Activated naive CD8-positive, alpha-beta T cell treated with anti-CD3 and anti-CD28 coated beads, Interleukin-2, amount 10 ng/mL, durations not matched to agents 7 days and 5 days (primary cell): ENCODE measurements around the gene SGO2. TPM values are rescaled to one million over a fixed set of nuclear protein-coding genes. Genes with fewer than 3 reads are reported as not detected.
"Not testable (repeated sequence)": the region's sequence is repeated elsewhere in the genome, so short reads cannot be mapped to it uniquely, and the experiment has no call there.

Source experiments
- ATAC-seq: fragments of 150-1000 bp; cut with Tn5 transposase; one replicate; pipeline ENCODE4 v1.10.0; 2021; ENCODE audit warnings: low read depth, moderate library complexity
- POLR2A ChIA-PET: fragments of 350-600 bp; sonication (Branson Sonifier 250); formaldehyde crosslinking; loops from one replicate; lab custom pipeline; 2021; ENCODE audit warnings: antibody characterized with exemption; lab: Charles Lee
- DNase-seq: peaks from one replicate; pipeline ENCODE4 v3.0.0; 2021
- H3K27ac Mint-ChIP-seq: one replicate; pipeline ENCODE4 v1.8.0; 2022; ENCODE audit warnings: mild to moderate bottlenecking, mixed read lengths
- H3K27me3 Mint-ChIP-seq: one replicate; pipeline ENCODE4 v1.8.0; 2022; ENCODE audit warnings: mild to moderate bottlenecking, moderate library complexity, mixed read lengths
- H3K36me3 Mint-ChIP-seq: one replicate; pipeline ENCODE4 v1.8.0; 2021; ENCODE audit warnings: mild to moderate bottlenecking, mixed read lengths
- H3K4me1 Mint-ChIP-seq: one replicate; pipeline ENCODE4 v1.8.0; 2021; ENCODE audit warnings: mixed read lengths
- H3K4me3 Mint-ChIP-seq: one replicate; pipeline ENCODE4 v1.8.0; 2022; ENCODE audit warnings: mild to moderate bottlenecking, moderate library complexity, mixed read lengths
- H3K9me3 Mint-ChIP-seq: one replicate; pipeline ENCODE4 v1.8.0; 2021; ENCODE audit warnings: mixed read lengths
- total RNA-seq, 2 experiments: library from RNA; stranded (reverse); gene quantifications; one replicate each; pipeline ENCODE4 v1.2.3, GENCODE V29; 2021

The SGO2 gene
- total RNA-seq, 2 experiments from 2014 or later = 35.0 to 37.4 TPM

DNA sequence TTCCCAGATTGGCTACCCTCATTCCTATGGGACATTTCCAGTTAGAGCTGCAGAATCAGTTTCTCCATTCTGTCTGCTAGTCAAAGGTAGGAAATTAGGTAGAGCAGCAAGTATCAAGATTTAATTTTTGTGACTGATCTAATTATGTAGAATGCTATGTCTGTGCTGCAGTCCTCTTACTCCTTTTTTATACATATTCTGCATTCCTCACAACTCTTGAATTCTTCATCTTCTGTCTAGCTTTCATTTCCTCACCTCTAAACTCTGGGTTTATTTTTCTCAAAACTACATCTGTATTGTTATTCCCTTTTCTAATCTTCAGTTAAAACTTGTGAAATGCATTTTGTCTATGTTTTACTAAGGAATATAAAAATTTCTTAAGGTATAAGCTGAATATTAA, 8.6 kb downstream of the SGO2 start:
- ATAC-seq = no peak
- H3K4me1 Mint-ChIP-seq = peaks cover 2% of the 10 kb centered on the region
- no peak overlapping the region for H3K27ac Mint-ChIP-seq
- H3K4me3 Mint-ChIP-seq = no peak overlapping the region
- H3K27me3 Mint-ChIP-seq = no peaks in the 10 kb centered on the region
- no peak for DNase-seq
- no peaks in the 10 kb centered on the region for H3K9me3 Mint-ChIP-seq
- POLR2A ChIA-PET = no interaction called here
- H3K36me3 Mint-ChIP-seq = peaks cover 13% of the 10 kb centered on the region

DNA sequence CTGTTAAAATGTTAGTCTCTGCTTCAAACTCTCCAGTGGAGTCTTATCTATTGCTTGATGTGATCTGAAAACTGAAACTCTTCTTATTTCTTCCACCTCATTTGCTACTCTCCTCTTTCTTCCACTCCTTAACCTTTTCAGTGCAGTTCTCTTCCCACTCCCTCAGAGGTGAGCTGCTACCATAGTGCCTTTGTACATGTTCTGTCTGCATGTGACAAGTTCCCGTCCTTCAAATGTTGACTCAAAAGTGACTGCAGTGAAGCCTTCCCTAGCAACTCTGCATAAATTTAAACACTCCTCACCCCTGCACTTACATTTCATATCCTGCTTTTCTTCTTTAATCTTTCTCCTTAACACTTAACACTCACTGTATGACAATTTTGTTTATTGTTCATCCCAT, 12.1 kb downstream of the SGO2 start:
- H3K36me3 Mint-ChIP-seq = peaks cover 41% of the 10 kb centered on the region
- POLR2A ChIA-PET = no interaction called here
- DNase-seq (no peak), ATAC-seq (no peak)
- H3K4me3 Mint-ChIP-seq = no peak overlapping the region
- no peaks in the 10 kb centered on the region for H3K27me3 Mint-ChIP-seq
- peaks cover 1% of the 10 kb centered on the region for H3K4me1 Mint-ChIP-seq
- H3K9me3 Mint-ChIP-seq = peaks cover 7% of the 10 kb centered on the region
- no peak overlapping the region for H3K27ac Mint-ChIP-seq

DNA sequence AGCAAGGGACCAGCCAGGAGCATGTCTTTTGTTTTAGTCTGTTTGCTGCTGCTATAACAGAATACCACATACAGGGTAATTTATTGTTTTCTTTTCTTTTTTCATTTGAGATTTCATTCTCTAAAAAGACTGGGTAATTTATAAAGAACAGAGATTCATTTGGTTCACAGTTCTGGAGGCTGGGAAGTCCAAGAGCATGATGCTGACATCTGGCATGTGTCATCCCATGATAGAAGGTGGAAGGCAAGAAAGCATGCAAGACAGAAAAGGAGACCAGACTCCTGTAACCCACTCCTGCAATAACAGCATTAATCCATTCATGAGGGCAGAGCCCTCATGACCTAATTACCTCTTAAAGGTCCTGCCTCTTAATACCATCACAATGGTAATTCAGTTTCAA, 14.8 kb downstream of the SGO2 start:
- no peak overlapping the region for H3K27ac Mint-ChIP-seq
- H3K4me3 Mint-ChIP-seq = no peak overlapping the region
- peaks cover 62% of the 10 kb centered on the region for H3K36me3 Mint-ChIP-seq
- no peak for DNase-seq
- no peaks in the 10 kb centered on the region for H3K27me3 Mint-ChIP-seq
- no peaks in the 10 kb centered on the region for H3K4me1 Mint-ChIP-seq
- no peak for ATAC-seq
- H3K9me3 Mint-ChIP-seq = peaks cover 11% of the 10 kb centered on the region
- POLR2A ChIA-PET = no interaction called here

DNA sequence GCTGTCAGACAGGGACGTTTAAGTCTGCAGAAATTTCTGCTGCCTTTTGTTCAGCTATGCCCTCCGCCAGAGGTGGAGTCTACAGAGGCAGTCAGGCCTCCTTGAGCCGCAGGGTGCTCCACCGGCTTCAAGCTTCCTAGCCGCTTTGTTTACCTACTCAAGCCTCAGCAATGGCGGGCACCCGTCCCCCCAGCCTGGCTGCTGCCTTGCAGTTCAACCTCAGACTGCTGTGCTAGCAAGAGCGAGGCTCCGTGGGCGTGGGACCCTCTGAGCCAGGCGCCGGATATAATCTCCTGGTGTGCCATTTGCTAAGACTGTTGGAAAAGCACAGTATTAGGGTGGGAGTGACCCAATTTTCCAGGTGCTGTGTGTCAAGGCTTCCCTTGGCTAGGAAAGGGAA, 40.6 kb downstream of the SGO2 start:
- POLR2A ChIA-PET, DNase-seq, ATAC-seq, H3K9me3 Mint-ChIP-seq, H3K27ac Mint-ChIP-seq, H3K27me3 Mint-ChIP-seq, H3K4me1 Mint-ChIP-seq, H3K4me3 Mint-ChIP-seq: not testable (repeated sequence)
- peaks cover 66% of the 10 kb centered on the region for H3K36me3 Mint-ChIP-seq

DNA sequence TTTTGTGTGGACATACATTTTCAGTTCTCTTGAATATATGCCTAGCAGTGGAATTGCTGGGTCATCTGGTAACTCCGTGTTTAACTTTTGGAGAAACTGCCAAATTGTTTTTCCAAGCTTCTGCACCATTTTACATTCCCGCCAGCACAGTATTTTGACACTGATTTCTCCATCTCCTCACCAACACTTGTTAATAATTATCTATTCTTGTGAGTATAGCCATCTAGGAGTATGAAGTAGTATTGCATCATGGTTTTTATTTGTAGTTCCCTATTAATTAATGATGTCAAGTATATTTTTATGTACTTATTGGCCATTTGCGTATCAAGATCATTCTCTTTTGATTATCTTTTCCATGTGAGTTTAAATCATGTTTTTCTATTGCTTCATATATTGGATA, 41.9 kb downstream of the SGO2 start:
- Mint-ChIP-seq H3K36me3 (peaks cover 66% of the 10 kb centered on the region), H3K9me3 (peaks cover 3% of the 10 kb centered on the region), H3K27ac (no peak overlapping the region), H3K4me3 (no peak overlapping the region), H3K27me3 (no peaks in the 10 kb centered on the region), H3K4me1 (peaks cover 3% of the 10 kb centered on the region)
- ATAC-seq = no peak
- POLR2A ChIA-PET = no interaction called here
- no peak for DNase-seq

DNA sequence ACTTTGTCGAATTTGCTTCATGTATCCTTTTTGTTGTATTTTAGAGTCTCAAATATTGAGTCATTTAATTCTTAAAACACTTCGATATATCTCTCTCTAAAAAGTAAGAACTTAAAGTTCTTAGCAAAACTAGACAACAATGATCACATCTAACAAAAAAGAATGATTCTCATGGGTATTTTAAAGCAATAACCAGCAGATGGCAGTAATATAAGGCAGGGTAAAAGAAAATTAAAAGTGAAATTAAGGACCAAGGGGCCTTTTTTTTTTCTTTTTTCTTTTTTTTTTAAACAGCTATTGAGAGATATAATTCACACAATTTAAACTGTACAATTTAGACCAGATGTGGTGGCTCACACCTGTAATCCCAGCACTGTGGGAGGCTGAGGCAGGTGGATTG, 50.0 kb downstream of the SGO2 start:
- POLR2A ChIA-PET = no interaction called here
- Mint-ChIP-seq H3K27me3 (no peaks in the 10 kb centered on the region), H3K36me3 (peaks cover 54% of the 10 kb centered on the region), H3K9me3 (no peaks in the 10 kb centered on the region), H3K4me3 (no peak overlapping the region), H3K4me1 (peaks cover 5% of the 10 kb centered on the region), H3K27ac (peak overlapping the region; percentile 33)
- ATAC-seq = no peak
- no peak for DNase-seq

DNA sequence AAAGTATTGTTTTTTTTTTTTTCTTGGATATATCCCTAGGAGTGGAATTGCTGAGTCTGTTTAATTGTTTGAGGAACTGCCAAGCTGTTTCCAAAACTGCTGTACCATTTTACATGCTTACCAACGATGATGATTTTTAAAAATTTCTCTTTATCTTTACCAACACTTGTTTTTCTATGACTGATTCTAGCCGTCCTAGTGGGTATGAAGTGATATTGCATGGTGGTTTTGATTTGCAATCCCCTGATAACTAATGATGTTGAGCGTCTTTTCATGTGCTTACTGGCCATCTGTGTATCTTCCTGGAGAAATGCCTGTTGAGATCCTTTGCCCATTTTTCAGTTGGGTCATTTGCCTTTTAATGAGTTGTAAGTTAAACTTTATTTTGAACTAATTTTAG, 51.0 kb downstream of the SGO2 start:
- peaks cover 5% of the 10 kb centered on the region for H3K4me1 Mint-ChIP-seq
- H3K27ac Mint-ChIP-seq = no peak overlapping the region
- peaks cover 47% of the 10 kb centered on the region for H3K36me3 Mint-ChIP-seq
- H3K4me3 Mint-ChIP-seq = no peak overlapping the region
- POLR2A ChIA-PET = no interaction called here
- DNase-seq = no peak
- H3K27me3 Mint-ChIP-seq = no peaks in the 10 kb centered on the region
- ATAC-seq = no peak
- no peaks in the 10 kb centered on the region for H3K9me3 Mint-ChIP-seq

DNA sequence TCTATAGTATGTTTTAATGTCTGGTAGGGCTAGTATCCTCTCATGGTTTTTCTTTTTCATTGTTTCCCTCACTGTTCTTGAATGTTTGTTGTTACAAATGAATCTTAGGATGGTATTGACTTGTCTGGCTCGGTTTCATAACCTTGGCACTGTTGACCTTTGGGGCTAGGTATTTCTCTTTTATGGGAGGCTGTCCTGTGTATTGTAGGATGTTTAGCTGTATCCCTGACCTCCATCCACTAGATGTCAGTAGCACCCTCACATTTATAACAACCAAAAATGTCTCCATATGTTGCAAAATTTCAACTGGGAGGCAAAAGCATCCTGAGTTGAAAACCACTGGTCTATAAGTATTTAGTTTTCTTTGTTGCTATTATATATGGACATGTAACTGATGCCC, 52.8 kb downstream of the SGO2 start:
- POLR2A ChIA-PET = interaction anchor here (1.0 kb wide), 1 partner anchor 135 kb away, joined by 5 read pairs; no protein-coding TSS in a partner anchor
- ATAC-seq (peak; percentile 47), DNase-seq (no peak)
- H3K4me3 Mint-ChIP-seq = no peak overlapping the region
- H3K4me1 Mint-ChIP-seq = peaks cover 5% of the 10 kb centered on the region
- H3K36me3 Mint-ChIP-seq = peaks cover 41% of the 10 kb centered on the region
- H3K27me3 Mint-ChIP-seq = no peaks in the 10 kb centered on the region
- H3K27ac Mint-ChIP-seq = no peak overlapping the region
- H3K9me3 Mint-ChIP-seq = no peaks in the 10 kb centered on the region

DNA sequence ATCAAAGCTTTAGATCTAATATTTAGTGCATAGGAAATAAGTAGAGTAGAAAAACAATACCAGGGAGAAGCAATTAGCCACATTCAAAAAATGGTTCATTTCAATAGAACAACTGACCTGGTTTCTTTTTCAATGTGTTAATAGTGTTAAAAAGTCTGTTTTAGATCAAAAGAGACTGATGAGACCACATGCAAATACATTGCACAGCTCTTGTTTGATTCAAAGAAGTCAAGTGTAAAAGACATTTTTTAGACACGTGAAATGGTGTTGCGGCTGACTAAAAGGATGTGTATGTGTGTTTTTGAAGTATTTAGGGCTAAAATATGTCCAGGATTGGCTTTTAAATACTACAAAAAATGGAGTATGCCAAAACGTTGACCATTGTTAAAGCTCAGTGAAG, 58.6 kb downstream of the SGO2 start:
- no peak overlapping the region for H3K27ac Mint-ChIP-seq
- ATAC-seq = no peak
- peaks cover 6% of the 10 kb centered on the region for H3K27me3 Mint-ChIP-seq
- no peak overlapping the region for H3K4me3 Mint-ChIP-seq
- POLR2A ChIA-PET = no interaction called here
- H3K36me3 Mint-ChIP-seq = peaks cover 26% of the 10 kb centered on the region
- H3K9me3 Mint-ChIP-seq = no peaks in the 10 kb centered on the region
- DNase-seq = no peak
- H3K4me1 Mint-ChIP-seq = peaks cover 7% of the 10 kb centered on the region

DNA sequence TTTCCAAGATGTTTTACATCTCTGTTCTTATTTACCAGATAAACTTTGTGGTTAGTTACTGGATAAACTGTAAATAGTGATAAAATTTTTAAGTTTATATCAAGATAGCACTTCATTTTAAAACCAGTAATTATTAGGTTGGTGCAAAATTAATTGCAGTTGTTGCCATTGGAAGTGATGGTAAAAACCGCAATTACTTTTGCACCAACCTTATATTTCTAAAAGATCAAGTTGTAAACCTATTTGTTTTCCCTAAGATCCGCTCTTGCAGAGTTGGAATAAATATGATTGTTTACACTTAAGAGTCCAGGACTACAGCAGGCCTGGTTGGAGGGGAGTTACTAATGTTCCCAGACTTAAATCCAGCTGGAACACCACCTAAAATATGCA, 59.3 kb downstream of the SGO2 start:
- ATAC-seq = no peak
- no peak for DNase-seq
- no peak overlapping the region for H3K27ac Mint-ChIP-seq

DNA sequence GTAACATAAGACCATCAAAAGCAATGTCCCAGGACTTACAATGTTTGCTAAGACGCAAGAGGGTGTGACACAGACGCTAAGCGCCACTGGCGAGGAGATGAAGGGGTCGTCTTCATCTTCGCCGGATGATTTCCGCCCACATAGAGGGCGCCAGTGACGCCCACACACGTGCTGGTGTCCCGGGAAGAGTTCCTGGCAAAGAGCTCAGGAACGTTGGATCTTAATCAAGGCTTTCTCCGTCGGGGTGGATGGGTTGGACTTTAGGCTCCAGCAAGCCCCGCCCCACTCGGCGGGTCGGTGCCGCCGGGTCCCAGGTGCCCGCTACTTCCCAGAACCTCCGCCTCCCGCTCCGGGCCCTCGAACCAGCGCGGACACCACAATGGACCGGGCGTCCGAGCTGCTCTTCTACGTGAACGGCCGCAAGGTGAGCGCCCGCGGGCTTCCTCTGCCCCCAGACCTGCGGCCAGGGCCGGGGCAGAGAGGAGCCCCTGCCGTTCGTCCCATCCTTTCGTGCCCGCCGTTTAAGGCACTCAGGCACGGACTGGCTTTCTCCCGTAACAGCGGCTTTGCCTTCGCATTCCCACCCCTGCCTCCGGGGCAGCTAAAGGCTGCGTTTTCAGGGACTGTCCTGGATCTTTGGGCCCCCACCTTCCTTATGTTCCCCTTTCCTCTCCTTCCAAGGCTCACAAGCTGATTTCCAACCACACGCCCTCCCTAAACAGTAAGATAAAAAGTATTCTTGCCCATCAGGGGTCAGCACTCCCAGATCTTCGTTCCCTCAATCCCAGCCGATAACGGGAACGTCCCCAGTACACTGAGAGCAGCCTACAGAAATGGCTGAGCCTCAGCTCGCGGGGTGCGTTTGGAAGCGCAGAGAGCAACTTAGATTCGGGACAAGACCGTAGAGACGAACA, 60.0 kb downstream of the SGO2 start, which contains the start of gene AOX1:
Gene AOX1, plus strand, starts transcription at position 285 of the 914 bp plus-strand sequence. Its CDS starts 95 bp downstream, at position 380.
- H3K27me3 Mint-ChIP-seq = peaks cover 6% of the 10 kb centered on the region
- H3K27ac Mint-ChIP-seq = no peak within 1 kb of the TSS
- peak within 1 kb of the TSS; percentile 68 for H3K4me3 Mint-ChIP-seq
- DNase-seq = peak; percentile 39
- peaks cover 25% of the 10 kb centered on the region for H3K36me3 Mint-ChIP-seq
- POLR2A ChIA-PET = no interaction called here
- no peaks in the 10 kb centered on the region for H3K9me3 Mint-ChIP-seq
- peaks cover 7% of the 10 kb centered on the region for H3K4me1 Mint-ChIP-seq
- ATAC-seq = peak; percentile 43

More for the DNA sequence above, 59.3 kb downstream of the SGO2 start:
- peaks cover 7% of the 10 kb centered on the region for H3K4me1 Mint-ChIP-seq
- H3K9me3 Mint-ChIP-seq = no peaks in the 10 kb centered on the region
- POLR2A ChIA-PET = no interaction called here
- H3K4me3 Mint-ChIP-seq = peak overlapping the region; percentile 68
- H3K36me3 Mint-ChIP-seq = peaks cover 25% of the 10 kb centered on the region
- H3K27me3 Mint-ChIP-seq = peaks cover 6% of the 10 kb centered on the region

DNA sequence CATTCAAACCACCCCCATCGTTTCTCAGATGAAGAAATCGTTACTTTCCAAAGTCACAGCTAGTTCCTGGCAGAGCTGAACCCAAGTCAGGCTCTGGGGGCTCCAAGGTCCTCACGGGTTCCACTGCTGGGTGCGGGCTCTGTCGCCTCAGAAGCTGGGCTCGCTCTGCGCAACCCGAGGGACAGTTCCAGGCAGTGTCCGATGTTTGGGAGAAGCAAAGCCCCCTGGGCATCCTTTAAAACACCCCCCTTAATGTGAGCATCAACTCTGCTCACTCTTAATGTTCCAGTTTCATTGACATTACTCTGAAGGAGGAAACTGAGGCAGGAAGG, 60.6 kb downstream of the SGO2 start:
- peak overlapping the region; percentile 5 for H3K4me3 Mint-ChIP-seq

DNA sequence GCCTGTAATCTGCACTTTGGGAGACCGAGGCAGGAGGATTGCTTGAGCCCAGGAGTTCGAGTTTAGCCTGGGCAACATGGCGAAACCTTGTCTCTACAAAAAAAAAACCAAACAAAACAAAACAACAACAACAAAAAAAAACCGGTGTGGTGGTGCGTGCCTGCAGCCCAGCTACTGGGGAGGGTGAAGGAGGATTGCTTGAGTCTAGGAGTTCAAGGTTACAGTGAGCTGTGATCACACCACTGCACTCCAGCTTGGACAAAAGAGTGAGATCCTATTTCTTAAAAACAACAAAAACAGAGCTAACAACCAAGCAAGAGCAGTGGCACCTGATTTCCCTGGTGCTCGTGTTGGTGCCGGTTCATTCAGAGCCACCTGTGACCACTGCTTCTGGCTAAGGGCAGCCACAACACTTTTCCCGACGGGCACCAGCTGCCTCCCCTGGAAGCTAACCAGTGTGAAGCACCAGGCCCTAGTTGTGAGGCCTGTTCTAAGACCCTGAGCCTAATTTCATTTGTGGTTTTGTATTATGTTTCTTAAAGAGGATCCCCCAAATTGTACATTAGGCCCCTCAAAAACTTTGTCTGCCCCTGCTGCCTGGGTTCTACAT, 61.1 kb downstream of the SGO2 start:
- H3K9me3 Mint-ChIP-seq = no peaks in the 10 kb centered on the region
- no peak overlapping the region for H3K27ac Mint-ChIP-seq
- peaks cover 7% of the 10 kb centered on the region for H3K4me1 Mint-ChIP-seq
- no peak overlapping the region for H3K4me3 Mint-ChIP-seq
- H3K27me3 Mint-ChIP-seq = peaks cover 12% of the 10 kb centered on the region
- ATAC-seq (no peak), DNase-seq (no peak)
- POLR2A ChIA-PET = no interaction called here
- H3K36me3 Mint-ChIP-seq = peaks cover 23% of the 10 kb centered on the region

More for the DNA sequence above, 60.6 kb downstream of the SGO2 start:
- Mint-ChIP-seq H3K9me3 (no peaks in the 10 kb centered on the region), H3K27me3 (peaks cover 7% of the 10 kb centered on the region), H3K36me3 (peaks cover 23% of the 10 kb centered on the region), H3K27ac (no peak overlapping the region), H3K4me1 (peaks cover 7% of the 10 kb centered on the region)
- DNase-seq (no peak), ATAC-seq (no peak)
- POLR2A ChIA-PET = no interaction called here
